ENCODE data around the gene CTRL.

CTRL gene

DNA sequence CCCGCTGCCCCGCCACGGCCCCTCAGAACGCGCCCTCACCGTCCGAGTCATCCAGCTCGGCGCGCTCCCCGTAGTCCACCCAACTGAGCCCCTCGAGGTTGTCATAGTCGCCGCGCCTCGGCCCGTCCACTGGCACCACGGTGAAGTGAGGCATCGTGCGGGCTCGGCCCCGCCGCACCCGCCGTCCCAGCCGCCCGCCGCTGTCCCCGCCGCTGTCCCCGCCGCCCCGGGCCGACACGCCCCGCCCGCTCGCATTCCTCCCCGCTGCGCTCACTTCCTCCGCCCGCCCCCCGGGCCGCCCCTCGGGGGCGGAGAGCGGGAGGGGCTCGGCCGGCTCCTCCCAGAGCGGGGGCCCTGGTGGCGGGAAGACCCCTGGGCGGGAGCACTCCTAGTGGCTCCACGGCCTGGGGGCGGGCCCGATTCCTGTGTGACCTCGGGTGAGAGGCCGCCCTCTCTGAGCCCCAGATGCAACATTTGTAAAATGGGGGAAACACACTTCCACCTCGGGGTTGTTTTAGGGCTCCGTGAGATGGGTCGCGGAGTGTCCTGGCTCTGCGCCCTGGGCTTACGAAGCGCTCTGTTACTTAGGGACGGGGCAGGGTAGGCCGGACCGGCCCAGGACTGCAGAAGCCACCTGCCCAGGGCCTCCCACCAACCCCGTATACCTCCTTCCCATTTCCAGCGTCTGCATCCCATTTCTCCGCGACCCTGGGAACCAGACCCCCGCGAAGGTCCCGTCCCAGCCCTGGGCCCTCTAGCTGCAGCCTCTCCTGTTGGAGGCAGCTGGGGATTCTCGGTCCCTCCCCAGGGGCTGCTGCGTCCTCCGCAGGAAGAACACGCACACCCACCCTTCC lies 37.0 kb upstream of the CTRL start, which contains the start of gene SLC12A4:
TSS of gene SLC12A4 (minus strand) at position 238 of the 854 bp plus-strand sequence. CDS start at position 154, 84 bp downstream.
- 22 to 38% methylated on average over 37 to 75 of the region's 78 CpGs for WGBS, 2 experiments (ENCODE audit: insufficient coverage in 2 of 2)
- peaks cover 28% of the 10 kb centered on the region for H3K36me3 ChIP-seq (ENCODE audit: control insufficient read depth, insufficient read depth, low read length)
- peak within 1 kb of the TSS; percentile 84 for H3K4me3 ChIP-seq (ENCODE audit: extremely low read depth, insufficient read depth, low read length, poor library complexity, severe bottlenecking)
- no peaks in the 10 kb centered on the region for H3K9me3 ChIP-seq (ENCODE audit: control insufficient read depth, low read length)
- peak within 1 kb of the TSS; percentile 87 for H3K27ac ChIP-seq (ENCODE audit: low read depth, low read length, severe bottlenecking)
- peaks cover 17% of the 10 kb centered on the region for H3K4me1 ChIP-seq (ENCODE audit: control insufficient read depth, insufficient read depth, low read length, poor library complexity, severe bottlenecking)

DNA sequence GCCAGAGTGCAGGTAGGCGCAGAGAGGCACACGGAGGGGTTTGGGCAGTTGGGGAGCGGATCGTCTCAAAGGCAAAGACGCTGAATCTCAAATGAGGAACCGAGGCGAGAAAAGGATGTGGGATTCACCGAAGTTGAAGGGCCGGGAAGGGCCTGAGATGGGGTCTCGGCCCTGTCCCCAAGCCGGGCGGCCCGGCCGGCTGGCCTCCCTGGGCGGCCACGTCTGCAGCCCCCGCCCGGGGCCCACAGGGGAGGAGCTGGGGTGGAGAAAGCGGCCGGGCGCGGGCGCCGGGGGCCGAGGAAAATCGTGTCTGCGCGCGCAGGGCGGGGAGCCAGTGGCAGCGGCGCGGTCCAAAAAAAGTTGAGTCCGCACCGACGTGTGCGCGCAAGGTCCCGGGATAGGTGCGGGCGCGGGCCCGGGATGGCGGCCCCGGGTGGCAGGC lies 36.3 kb upstream of the CTRL start:
- H3K9me3 ChIP-seq (ENCODE audit: control insufficient read depth, low read length): no peaks in the 10 kb centered on the region
- H3K4me3 ChIP-seq (ENCODE audit: extremely low read depth, insufficient read depth, low read length, poor library complexity, severe bottlenecking): peak overlapping the region; percentile 84
- WGBS, 2 experiments (ENCODE audit: insufficient coverage in 2 of 2): 1 to 2% methylated on average over 30 to 40 of the region's 45 CpGs
- peak overlapping the region; percentile 87 for H3K27ac ChIP-seq (ENCODE audit: low read depth, low read length, severe bottlenecking)
- H3K36me3 ChIP-seq (ENCODE audit: control insufficient read depth, insufficient read depth, low read length): peaks cover 34% of the 10 kb centered on the region
- H3K4me1 ChIP-seq (ENCODE audit: control insufficient read depth, insufficient read depth, low read length, poor library complexity, severe bottlenecking): peaks cover 17% of the 10 kb centered on the region

DNA sequence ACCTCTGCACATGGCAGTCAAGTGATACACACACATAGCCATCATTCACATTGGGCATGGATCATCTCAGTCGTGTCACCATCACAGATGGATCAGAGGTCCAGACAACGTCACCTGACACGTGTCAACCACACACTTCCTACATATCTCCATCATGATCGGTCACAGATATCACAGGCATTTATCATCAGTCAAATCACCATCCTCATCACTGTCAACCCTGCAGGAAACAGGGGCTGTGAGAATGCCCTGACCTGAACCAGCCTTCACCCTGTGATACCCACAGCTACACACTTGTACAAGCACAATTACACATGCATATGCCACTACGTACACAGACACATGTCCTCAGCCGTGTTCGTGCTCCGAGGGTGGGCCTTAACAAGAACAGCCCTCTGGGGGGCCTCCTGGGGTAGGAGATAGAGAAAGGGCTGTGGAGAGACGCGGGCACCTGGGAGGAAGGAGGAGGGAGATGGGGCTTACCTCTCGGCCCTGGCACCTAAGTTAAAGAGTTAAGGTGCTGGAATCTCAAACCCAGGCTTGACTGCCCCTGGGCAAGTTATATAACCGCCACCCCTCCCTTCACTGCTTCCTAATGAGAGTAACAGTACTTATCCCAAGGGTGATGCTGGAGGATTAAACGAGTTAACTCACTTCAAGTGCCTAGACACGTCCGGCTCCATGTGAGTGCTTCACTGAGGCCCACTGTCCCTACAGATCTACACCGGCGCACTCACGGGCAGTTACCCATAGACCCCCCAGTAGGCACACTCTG lies 35.7 kb upstream of the CTRL start:
- H3K4me3 ChIP-seq (ENCODE audit: extremely low read depth, insufficient read depth, low read length, poor library complexity, severe bottlenecking): peak overlapping the region; percentile 84
- peak overlapping the region; percentile 87 for H3K27ac ChIP-seq (ENCODE audit: low read depth, low read length, severe bottlenecking)
- 44 to 58% methylated on average over 7 to 14 of the region's 18 CpGs for WGBS, 2 experiments (ENCODE audit: insufficient coverage in 2 of 2)
- H3K9me3 ChIP-seq (ENCODE audit: control insufficient read depth, low read length): no peaks in the 10 kb centered on the region
- peaks cover 17% of the 10 kb centered on the region for H3K4me1 ChIP-seq (ENCODE audit: control insufficient read depth, insufficient read depth, low read length, poor library complexity, severe bottlenecking)
- H3K36me3 ChIP-seq (ENCODE audit: control insufficient read depth, insufficient read depth, low read length): peaks cover 40% of the 10 kb centered on the region

GRCh38 chr16:67966549-67967182 lies 35.0 kb upstream of the CTRL start:
- peaks cover 19% of the 10 kb centered on the region for H3K4me1 ChIP-seq (ENCODE audit: control insufficient read depth, insufficient read depth, low read length, poor library complexity, severe bottlenecking)
- 69 to 88% methylated on average over 2 to 3 of the region's 3 CpGs for WGBS, 2 experiments (ENCODE audit: insufficient coverage in 2 of 2)
- H3K9me3 ChIP-seq (ENCODE audit: control insufficient read depth, low read length): no peaks in the 10 kb centered on the region
- peak overlapping the region; percentile 73 for H3K27ac ChIP-seq (ENCODE audit: low read depth, low read length, severe bottlenecking)
- H3K4me3 ChIP-seq (ENCODE audit: extremely low read depth, insufficient read depth, low read length, poor library complexity, severe bottlenecking): peak overlapping the region; percentile 84
- peaks cover 47% of the 10 kb centered on the region for H3K36me3 ChIP-seq (ENCODE audit: control insufficient read depth, insufficient read depth, low read length)

- peaks cover 55% of the 10 kb centered on the region for H3K36me3 ChIP-seq (ENCODE audit: control insufficient read depth, insufficient read depth, low read length)
- peak overlapping the region; percentile 73 for H3K27ac ChIP-seq (ENCODE audit: low read depth, low read length, severe bottlenecking)
- H3K4me1 ChIP-seq (ENCODE audit: control insufficient read depth, insufficient read depth, low read length, poor library complexity, severe bottlenecking): peaks cover 20% of the 10 kb centered on the region
- H3K9me3 ChIP-seq (ENCODE audit: control insufficient read depth, low read length): no peaks in the 10 kb centered on the region
- 92 to 93% methylated on average over 9 to 10 of the region's 11 CpGs for WGBS, 2 experiments (ENCODE audit: insufficient coverage in 2 of 2)
- peak overlapping the region; percentile 84 for H3K4me3 ChIP-seq (ENCODE audit: extremely low read depth, insufficient read depth, low read length, poor library complexity, severe bottlenecking)
Observed at GRCh38 chr16:67965668-67966548, 34.2 kb upstream of the CTRL start.

DNA sequence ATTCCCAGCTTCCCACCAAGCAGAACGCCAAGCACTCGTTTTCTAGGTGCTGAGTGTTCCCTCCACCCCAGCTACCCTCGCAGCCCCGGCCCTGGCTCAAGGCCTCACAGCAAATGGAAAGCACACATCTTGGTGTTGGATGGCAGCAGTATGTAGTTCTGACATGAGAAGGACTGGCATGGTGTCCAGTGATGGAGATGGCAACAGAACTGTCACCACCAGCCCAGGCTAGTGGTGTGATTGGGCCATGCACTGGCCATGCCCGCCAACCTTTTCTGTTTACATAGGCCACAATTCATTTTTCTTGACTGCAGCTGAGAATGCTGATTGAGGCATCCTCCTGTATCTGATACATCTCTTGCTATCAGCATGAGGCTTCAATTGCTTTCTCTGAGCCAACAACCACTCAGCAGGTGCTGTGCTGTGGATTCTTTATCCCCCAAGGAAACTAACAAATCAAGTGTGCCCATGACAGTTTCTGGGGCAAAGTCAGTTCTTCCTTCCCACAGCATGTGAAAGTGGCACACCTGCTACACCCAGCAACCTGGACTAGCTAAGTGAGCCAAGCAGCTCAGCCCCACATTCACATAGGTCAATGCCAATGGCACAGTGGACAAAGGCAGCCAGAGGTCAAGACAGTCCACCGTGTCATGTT lies 32.9 kb upstream of the CTRL start:
- no peak overlapping the region for H3K27ac ChIP-seq (ENCODE audit: low read depth, low read length, severe bottlenecking)
- peaks cover 25% of the 10 kb centered on the region for H3K4me1 ChIP-seq (ENCODE audit: control insufficient read depth, insufficient read depth, low read length, poor library complexity, severe bottlenecking)
- no peak overlapping the region for H3K4me3 ChIP-seq (ENCODE audit: extremely low read depth, insufficient read depth, low read length, poor library complexity, severe bottlenecking)
- H3K9me3 ChIP-seq (ENCODE audit: control insufficient read depth, low read length): no peaks in the 10 kb centered on the region
- WGBS, 2 experiments (ENCODE audit: insufficient coverage in 2 of 2): 92 to 99% methylated on average over 4 to 6 of the region's 6 CpGs
- peaks cover 68% of the 10 kb centered on the region for H3K36me3 ChIP-seq (ENCODE audit: control insufficient read depth, insufficient read depth, low read length)

- WGBS, 2 experiments (ENCODE audit: insufficient coverage in 2 of 2): 93 to 94% methylated on average over 32 of the region's 32 CpGs
- Histone ChIP-seq H3K4me1 (ENCODE audit: control insufficient read depth, insufficient read depth, low read length, poor library complexity, severe bottlenecking) (peaks cover 25% of the 10 kb centered on the region), H3K9me3 (ENCODE audit: control insufficient read depth, low read length) (no peaks in the 10 kb centered on the region), H3K36me3 (ENCODE audit: control insufficient read depth, insufficient read depth, low read length) (peaks cover 75% of the 10 kb centered on the region), H3K4me3 (ENCODE audit: extremely low read depth, insufficient read depth, low read length, poor library complexity, severe bottlenecking) (no peak overlapping the region), H3K27ac (ENCODE audit: low read depth, low read length, severe bottlenecking) (no peak overlapping the region)
Observed at GRCh38 chr16:67963662-67964321, 32.1 kb upstream of the CTRL start.

- peaks cover 25% of the 10 kb centered on the region for H3K4me1 ChIP-seq (ENCODE audit: control insufficient read depth, insufficient read depth, low read length, poor library complexity, severe bottlenecking)
- H3K9me3 ChIP-seq (ENCODE audit: control insufficient read depth, low read length): no peaks in the 10 kb centered on the region
- no peak overlapping the region for H3K27ac ChIP-seq (ENCODE audit: low read depth, low read length, severe bottlenecking)
- peaks cover 80% of the 10 kb centered on the region for H3K36me3 ChIP-seq (ENCODE audit: control insufficient read depth, insufficient read depth, low read length)
- H3K4me3 ChIP-seq (ENCODE audit: extremely low read depth, insufficient read depth, low read length, poor library complexity, severe bottlenecking): no peak overlapping the region
- 95 to 100% methylated on average over 2 of the region's 2 CpGs for WGBS, 2 experiments (ENCODE audit: insufficient coverage in 2 of 2)
Observed at GRCh38 chr16:67963292-67963661, 31.6 kb upstream of the CTRL start.

DNA sequence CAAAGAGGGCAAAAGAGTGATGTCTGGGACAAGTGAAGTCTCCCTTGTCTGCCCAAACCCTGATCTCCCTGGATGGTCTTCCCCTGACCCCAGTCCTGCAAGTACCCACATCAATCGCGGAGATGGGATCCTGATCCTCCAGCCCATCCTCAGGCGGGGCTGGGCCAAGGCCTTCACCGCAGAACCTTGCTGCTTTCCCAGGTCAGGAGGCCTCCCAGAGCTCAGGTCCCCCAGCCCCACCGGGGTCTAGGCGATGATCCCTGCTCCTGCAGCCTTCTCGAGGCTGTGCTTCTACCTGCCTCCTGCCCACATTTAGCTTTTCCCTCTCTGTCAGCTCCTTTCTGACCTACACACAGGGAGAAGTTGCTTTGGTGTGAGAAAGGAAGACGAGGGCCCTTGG lies 30.5 kb upstream of the CTRL start:
- Histone ChIP-seq H3K4me1 (ENCODE audit: control insufficient read depth, insufficient read depth, low read length, poor library complexity, severe bottlenecking) (peaks cover 24% of the 10 kb centered on the region), H3K27ac (ENCODE audit: low read depth, low read length, severe bottlenecking) (no peak overlapping the region), H3K4me3 (ENCODE audit: extremely low read depth, insufficient read depth, low read length, poor library complexity, severe bottlenecking) (no peak overlapping the region), H3K36me3 (ENCODE audit: control insufficient read depth, insufficient read depth, low read length) (peaks cover 91% of the 10 kb centered on the region), H3K9me3 (ENCODE audit: control insufficient read depth, low read length) (no peaks in the 10 kb centered on the region)
- WGBS, 2 experiments (ENCODE audit: insufficient coverage in 2 of 2): 96% methylated on average over 4 to 8 of the region's 8 CpGs

All from mesodermal cell (in vitro differentiated cells).